HL-60 (cell line): ENCODE measurements around the gene ADAMTS13.

Experiments
- DNase-seq, 2 experiments: peaks; one replicate each; pipeline ENCODE4 v3.0.0-alpha.2; 2010 to 2020; ENCODE audit warnings: low read depth in 1 of 2, low spot score in 1 of 2
- H3K27ac ChIP-seq: fragments of 250-450 bp; sonication (Bioruptor Pico); replicated peaks from 2 replicates; pipeline ENCODE4 v1.5.1; 2020; ENCODE audit warnings: mild to moderate bottlenecking, moderate library complexity
- H3K27me3 ChIP-seq: fragments of 250-450 bp; sonication (Bioruptor Pico); 2 replicates; pipeline ENCODE4 v1.5.1; 2021; ENCODE audit warnings: mild to moderate bottlenecking, moderate library complexity; ENCODE audit not compliant: insufficient read depth, poor library complexity, severe bottlenecking
- H3K4me3 ChIP-seq: replicated peaks from 2 replicates; pipeline ENCODE4 v1.5.1; 2011; ENCODE audit warnings: mild to moderate bottlenecking, control low read depth, low read length; ENCODE audit not compliant: insufficient read depth
- GABPA ChIP-seq: IDR thresholded peaks from 2 replicates; pipeline ENCODE4 v1.6.1; 2012; ENCODE audit warnings: low read depth
- POLR2AphosphoS5 ChIP-seq: IDR thresholded peaks from 2 replicates; pipeline ENCODE4 v1.6.1; 2012; ENCODE audit warnings: low read depth
- SPI1 ChIP-seq: IDR thresholded peaks from 2 replicates; pipeline ENCODE4 v1.6.1; 2012; ENCODE audit warnings: low read depth, mild to moderate bottlenecking, borderline replicate concordance
- TF ChIP-seq, protein P1 (sequence below): IDR thresholded peaks from one replicate; pipeline ENCODE4 v1.5.1; 2011; ENCODE audit warnings: low read length, control low read depth, inconsistent platforms; ENCODE audit not compliant: insufficient read depth
- TF ChIP-seq, protein P2 (sequence below): IDR thresholded peaks from 2 replicates; pipeline ENCODE4 v1.6.1; 2012; ENCODE audit warnings: low read depth; ENCODE audit not compliant: insufficient replicate concordance

The ADAMTS13 gene

DNA sequence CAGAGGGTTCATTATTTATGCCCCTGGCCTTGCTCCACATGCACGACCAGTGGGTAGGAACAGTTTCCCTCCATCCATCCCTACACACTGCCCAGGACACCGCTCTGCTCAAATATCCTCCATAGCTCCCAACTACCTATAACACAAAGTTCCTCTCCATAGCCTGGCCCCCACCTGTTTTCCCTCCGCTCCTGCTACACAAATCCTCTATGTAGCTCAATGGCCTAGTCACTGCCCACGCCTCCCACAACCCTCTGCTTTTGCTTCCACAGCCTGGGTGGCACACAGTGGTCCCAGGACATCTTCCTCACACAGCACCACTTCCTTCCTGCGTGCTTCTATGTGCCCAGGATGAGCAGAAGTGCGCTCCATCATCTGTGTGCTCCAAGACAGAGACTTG lies 24.8 kb upstream of the ADAMTS13 start:
- TF ChIP-seq GABPA = no peak
- TF ChIP-seq, protein P1, sequence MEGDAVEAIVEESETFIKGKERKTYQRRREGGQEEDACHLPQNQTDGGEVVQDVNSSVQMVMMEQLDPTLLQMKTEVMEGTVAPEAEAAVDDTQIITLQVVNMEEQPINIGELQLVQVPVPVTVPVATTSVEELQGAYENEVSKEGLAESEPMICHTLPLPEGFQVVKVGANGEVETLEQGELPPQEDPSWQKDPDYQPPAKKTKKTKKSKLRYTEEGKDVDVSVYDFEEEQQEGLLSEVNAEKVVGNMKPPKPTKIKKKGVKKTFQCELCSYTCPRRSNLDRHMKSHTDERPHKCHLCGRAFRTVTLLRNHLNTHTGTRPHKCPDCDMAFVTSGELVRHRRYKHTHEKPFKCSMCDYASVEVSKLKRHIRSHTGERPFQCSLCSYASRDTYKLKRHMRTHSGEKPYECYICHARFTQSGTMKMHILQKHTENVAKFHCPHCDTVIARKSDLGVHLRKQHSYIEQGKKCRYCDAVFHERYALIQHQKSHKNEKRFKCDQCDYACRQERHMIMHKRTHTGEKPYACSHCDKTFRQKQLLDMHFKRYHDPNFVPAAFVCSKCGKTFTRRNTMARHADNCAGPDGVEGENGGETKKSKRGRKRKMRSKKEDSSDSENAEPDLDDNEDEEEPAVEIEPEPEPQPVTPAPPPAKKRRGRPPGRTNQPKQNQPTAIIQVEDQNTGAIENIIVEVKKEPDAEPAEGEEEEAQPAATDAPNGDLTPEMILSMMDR = no peak
- Histone ChIP-seq H3K4me3 (no peak overlapping the region), H3K27me3 (no peaks in the 10 kb centered on the region), H3K27ac (no peak overlapping the region)
- no peak for DNase-seq

DNA sequence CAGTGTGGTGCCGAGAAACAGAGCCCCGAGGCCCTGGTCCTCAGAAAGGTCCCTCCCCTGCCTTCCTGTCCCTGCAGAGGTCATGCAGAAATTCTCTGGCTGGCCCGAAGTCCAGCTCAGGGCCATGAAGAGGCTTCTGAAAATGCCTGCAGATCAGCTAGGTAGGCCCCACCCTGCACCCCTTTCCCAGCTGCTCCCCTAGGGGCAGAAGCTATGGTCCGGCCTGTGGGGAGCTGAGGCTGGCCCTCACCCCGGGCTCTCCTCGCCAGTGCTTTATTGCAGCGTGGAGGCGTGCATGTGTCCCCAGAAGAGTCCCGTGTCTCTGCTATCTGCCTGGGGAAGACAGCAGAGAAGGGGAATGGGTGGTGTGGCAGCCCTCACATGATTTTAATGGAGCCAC lies 24.3 kb upstream of the ADAMTS13 start:
- Histone ChIP-seq H3K27me3 (no peaks in the 10 kb centered on the region), H3K4me3 (no peak overlapping the region), H3K27ac (no peak overlapping the region)
- no peak for DNase-seq
- TF ChIP-seq, protein P1 = no peak
- no peak for TF ChIP-seq GABPA
- TF ChIP-seq, protein P2, sequence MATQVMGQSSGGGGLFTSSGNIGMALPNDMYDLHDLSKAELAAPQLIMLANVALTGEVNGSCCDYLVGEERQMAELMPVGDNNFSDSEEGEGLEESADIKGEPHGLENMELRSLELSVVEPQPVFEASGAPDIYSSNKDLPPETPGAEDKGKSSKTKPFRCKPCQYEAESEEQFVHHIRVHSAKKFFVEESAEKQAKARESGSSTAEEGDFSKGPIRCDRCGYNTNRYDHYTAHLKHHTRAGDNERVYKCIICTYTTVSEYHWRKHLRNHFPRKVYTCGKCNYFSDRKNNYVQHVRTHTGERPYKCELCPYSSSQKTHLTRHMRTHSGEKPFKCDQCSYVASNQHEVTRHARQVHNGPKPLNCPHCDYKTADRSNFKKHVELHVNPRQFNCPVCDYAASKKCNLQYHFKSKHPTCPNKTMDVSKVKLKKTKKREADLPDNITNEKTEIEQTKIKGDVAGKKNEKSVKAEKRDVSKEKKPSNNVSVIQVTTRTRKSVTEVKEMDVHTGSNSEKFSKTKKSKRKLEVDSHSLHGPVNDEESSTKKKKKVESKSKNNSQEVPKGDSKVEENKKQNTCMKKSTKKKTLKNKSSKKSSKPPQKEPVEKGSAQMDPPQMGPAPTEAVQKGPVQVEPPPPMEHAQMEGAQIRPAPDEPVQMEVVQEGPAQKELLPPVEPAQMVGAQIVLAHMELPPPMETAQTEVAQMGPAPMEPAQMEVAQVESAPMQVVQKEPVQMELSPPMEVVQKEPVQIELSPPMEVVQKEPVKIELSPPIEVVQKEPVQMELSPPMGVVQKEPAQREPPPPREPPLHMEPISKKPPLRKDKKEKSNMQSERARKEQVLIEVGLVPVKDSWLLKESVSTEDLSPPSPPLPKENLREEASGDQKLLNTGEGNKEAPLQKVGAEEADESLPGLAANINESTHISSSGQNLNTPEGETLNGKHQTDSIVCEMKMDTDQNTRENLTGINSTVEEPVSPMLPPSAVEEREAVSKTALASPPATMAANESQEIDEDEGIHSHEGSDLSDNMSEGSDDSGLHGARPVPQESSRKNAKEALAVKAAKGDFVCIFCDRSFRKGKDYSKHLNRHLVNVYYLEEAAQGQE = no peak
- no peak for TF ChIP-seq SPI1
- no peak for TF ChIP-seq POLR2AphosphoS5

DNA sequence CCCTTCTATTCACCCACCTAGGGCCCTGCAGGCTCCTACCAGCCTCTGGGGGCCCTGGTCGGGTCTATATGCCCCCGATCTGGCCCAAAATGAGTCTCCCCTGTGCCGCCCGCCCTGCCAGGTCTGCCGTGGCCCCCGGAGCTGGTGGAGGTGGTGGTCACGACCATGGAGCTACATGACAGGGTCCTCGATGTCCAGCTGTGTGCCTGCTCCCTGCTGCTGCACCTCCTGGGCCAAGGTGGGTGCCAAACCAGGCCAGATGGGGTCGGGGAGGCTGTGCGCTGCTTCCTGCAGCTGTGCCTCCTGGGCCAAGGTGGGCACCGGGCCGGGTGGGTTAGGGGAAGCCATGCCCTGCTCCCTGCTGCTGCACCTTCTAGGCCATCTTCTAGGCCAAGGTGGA lies 21.9 kb upstream of the ADAMTS13 start:
- Histone ChIP-seq H3K27ac (no peak overlapping the region), H3K4me3 (no peak overlapping the region), H3K27me3 (no peaks in the 10 kb centered on the region)
- no peak for DNase-seq
- TF ChIP-seq POLR2AphosphoS5 (peak; percentile 26; the same call in 1 of the 2 replicates), GABPA (no peak)

DNA sequence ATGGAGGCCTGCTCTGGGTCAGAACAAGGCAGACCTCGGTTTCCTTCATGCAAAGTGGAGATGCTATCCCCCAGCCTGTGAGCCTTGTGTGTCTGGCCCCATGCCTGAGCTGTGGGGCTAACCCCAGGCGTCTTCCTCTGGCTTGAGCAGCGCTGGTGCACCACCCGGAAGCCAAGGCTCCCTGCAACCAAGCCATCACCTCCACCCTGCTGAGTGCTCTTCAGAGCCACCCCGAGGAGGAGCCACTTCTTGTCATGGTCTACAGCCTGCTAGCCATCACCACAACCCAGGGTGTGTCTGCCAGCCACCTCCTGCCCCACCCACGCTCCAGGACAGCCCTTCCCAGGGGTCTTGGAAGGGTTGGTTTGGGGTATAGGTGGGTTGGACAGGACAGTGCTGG lies 20.6 kb upstream of the ADAMTS13 start:
- Histone ChIP-seq H3K4me3 (no peak overlapping the region), H3K27me3 (no peaks in the 10 kb centered on the region), H3K27ac (no peak overlapping the region)
- DNase-seq = no peak
- no peak for TF ChIP-seq GABPA
- TF ChIP-seq, protein P2 = no peak
- no peak for TF ChIP-seq SPI1
- TF ChIP-seq POLR2AphosphoS5 = no peak; the same call in 1 of the 2 replicates
- TF ChIP-seq, protein P1 = no peak
